GM08714 (cell line): Measurements from ENCODE around the gene FCER1G.

Experiments used
- H3K4me3 ChIP-seq: fragments of 200-500 bp; sonication (Bioruptor generic); 2 replicates; pipeline ENCODE4 v1.5.1; 2014; ENCODE audit warnings: mild to moderate bottlenecking, low read length, inconsistent platforms
- ZNF274 ChIP-seq: IDR thresholded peaks from 2 replicates; pipeline ENCODE4 v1.6.1; 2012; ENCODE audit warnings: mild to moderate bottlenecking, low read depth, low read length

The FCER1G gene

DNA sequence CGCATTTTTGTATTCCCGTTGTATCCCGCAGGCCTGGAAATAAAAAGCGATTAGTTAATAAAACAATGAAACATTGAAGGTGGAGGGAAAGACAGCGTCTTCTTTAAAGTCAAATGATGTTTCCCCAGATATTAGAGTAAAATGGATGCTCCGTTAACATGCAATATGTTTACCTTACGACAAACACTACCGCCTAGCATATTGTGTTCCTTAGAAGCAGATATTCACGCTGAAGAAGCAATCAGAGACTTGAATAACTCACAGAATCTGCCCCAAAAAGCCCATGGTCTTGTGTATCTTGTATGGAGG is 37.2 kb upstream of the FCER1G start:
- peak overlapping the region; percentile 77; the same call in 1 of the 2 replicates for H3K4me3 ChIP-seq
- TF ChIP-seq ZNF274, result no peak

DNA sequence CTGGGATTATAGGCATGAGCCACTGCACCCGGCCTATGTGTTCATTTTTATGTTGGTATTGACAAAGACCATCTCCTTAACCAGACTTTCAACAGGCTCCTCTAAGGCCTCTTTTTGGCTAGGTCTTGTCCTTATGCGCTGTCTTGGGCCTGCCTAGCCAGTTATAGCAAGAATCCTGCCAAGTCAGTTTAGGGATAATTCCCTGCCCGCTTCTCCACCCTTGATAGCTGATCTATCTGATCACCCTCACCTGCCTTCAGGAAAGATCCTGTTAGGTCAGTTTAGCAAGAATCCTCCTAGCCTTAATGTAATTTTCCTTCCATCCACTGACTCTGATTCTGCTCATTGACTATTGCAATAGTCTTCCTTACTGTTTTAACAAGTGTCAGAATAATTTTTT is 35.4 kb upstream of the FCER1G start:
- no peak overlapping the region for H3K4me3 ChIP-seq
- no peak for TF ChIP-seq ZNF274

DNA sequence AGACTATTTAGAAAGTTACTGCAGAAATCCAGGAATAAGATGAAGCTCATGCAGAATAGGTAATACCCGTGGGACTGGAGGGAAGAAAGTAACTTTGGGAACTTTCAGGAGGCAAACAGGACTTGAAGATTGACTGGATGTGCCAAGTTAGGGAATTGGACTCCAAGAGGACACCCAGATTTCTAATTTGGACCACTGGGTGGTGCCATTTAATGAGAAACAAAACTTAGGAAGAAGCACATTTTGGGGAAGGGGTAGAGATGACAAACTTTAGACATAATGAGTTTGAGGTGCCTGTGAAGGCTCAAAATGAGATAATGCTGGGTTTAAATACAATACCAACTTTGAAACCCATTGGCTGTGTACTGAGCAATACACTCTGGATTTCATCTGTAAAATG is 34.5 kb upstream of the FCER1G start:
- TF ChIP-seq ZNF274, result no peak
- no peak overlapping the region for H3K4me3 ChIP-seq

DNA sequence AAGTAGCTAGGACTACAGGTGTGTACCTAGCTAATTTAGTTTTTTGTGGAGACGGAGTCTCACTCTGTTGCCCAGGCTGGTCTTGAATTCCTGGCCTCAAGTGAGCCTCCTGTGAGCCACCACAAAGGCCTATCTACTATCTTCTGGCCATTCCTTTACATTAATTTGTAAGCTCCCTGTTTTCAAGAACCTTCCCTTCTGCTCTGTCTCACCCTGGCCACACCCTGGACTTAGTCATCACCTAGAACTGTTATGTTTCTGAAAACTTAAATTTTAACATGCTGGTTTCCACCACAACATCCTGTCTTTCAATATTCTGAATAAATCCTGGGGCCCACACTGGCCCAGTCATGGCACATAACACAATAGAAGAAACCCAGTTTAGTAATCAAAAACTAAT is 32.9 kb upstream of the FCER1G start:
- no peak for TF ChIP-seq ZNF274
- H3K4me3 ChIP-seq, result peak overlapping the region; percentile 35; the same call in 1 of the 2 replicates

DNA sequence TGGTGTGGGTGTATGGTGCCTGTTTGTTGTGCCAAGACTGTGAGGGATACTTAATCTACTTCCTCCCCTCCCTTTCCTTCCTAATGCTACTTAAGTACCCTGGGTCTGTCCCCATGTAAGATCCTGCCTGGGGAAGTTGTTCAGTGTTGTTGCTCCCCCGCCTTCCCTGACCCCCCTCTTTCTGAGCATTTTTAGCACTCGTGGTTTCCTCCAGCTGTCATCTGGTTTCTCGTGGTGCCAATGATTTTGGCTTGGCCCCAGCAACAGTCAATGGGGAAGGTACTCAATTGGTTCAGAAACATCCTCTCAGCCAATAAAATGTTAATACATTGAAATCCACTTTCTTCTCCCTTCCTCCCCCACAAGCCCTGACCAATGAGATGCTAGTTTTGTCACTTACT is 29.8 kb upstream of the FCER1G start:
- H3K4me3 ChIP-seq, result no peak overlapping the region; the same call in 1 of the 2 replicates
- no peak for TF ChIP-seq ZNF274

DNA sequence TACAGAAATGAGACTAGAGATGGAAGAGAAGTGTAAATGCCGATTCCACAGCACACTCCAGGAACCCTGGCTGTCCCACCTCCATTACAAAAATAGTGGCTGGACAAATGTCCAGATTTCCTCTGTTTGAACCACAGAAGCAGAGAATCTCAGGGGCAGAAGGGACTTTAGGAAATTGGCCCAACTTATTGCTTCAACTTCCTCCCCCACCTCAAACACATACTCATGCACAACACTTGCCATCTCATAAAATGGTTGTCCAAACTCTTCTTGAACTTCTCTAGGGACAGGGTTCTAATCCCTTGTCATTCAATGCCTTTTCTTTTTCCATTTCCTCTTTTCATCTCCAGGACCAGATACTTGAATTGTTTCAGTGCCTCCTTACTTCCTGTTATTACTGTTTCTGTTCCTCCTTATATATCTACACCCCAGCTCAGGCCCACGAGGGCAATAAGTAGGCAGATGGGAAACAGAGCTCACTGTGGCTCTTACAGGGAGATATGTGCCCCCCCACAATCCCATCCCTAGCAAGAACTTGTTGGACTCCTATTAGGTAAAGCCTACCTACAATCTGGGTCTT is 29.3 kb upstream of the FCER1G start:
- no peak for TF ChIP-seq ZNF274
- H3K4me3 ChIP-seq, result peak overlapping the region; percentile 53; the same call in 1 of the 2 replicates

DNA sequence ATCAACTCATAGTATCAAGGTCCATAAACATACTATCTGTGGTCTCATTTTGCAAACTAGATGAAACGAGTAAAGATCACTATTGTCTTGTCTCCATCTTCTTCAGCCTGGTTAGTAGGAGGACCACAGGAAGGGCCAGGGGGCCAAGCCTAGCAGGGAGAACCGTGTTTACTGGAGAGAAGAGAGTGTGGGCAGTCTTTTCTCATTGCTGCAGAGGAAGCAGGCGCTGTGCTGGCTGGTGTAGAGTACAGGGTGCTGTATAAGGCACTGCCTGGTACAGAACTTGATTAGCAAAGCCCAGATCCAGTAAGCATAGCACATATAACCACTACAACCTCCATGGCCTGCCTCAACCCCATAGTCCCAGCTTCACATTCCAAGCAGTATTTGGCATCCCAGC is 27.8 kb upstream of the FCER1G start:
- no peak overlapping the region for H3K4me3 ChIP-seq
- TF ChIP-seq ZNF274, result no peak

DNA sequence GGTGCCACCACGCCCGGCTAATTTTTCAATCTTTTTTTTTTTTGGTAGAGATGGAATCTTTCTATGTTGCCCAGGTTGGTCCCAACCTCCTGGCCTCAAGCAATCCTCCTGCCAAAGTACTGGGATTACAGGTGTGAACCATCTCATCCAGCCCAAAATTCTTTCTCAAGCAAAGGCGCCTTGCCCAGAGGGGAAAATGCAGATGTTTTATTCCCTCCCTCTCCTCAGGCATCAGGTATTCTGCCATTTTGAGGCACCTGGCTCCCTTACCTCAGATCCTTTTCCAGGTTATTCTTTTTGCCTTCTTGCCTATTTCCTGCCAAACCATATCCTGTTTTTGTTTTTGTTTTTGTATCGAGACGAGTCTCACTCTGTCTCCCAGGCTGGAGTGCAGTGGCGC is 26.7 kb upstream of the FCER1G start:
- H3K4me3 ChIP-seq, result no peak overlapping the region
- no peak for TF ChIP-seq ZNF274

DNA sequence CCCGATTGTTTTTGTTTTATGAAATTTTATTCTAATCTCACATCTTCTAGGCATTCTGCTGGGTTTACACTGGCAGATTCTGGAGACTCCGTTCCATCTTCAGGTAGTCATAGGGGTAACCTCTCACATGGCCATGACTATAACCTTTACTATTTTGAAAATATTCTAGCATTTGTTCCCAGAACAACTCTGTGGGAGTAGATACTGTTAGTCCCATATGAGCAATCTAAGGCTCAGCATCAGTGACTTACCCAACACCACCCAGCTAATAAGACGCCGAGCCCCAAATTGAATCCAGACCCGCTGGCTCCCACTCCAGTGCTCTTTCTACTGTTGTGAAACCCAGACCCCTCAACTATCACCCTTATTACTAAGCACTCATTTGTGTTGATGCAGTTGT is 26.1 kb upstream of the FCER1G start:
- no peak overlapping the region for H3K4me3 ChIP-seq
- no peak for TF ChIP-seq ZNF274

DNA sequence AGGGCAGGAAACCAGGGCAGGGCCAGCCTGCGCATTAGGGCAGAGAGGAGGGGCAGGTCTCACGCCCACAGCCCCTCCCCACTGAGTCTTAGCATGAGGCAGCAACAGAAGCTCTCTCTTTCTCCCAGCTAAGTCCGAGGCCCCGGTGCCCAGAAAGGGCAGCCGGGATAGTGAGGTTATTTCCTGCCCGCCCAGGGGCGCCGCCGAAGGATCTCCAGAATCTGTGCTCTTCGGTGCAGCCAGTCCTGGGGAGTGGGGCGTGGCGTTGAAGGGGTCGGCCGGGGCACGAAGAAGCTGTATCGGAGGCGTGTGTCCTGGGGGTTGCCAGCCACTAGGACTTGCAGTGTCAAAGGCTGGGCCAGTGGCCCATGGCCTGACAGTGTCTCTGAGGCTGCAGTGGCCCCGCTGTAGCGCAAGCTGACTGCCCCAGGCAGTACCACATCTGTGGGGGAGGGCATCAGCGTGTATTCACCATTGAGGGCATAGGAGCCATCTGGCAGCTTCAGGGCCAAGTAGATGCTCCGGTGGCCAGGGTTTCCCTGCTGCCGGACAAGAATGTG is 24.1 kb upstream of the FCER1G start:
- TF ChIP-seq ZNF274, result no peak
- H3K4me3 ChIP-seq, result no peak overlapping the region

DNA sequence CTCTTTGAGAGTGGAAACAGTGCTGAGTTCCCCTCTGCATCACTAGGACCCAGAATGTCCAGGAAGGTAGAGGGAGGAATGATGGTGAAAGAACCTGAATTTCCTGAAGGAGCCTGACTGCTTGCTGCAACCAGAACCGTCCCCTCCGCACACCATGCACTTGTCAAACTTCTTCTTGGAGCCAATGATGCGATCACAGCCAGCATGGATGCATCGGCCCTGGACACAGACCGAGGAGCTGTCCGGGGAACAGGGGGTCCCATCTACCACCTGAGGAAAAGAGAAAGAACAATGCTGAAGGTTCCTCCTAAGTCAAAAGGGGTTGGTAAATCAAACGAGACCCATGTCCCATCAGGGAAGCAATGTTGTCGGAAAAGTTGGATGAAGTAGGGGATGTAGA is 23.1 kb upstream of the FCER1G start:
- TF ChIP-seq ZNF274, result no peak
- no peak overlapping the region for H3K4me3 ChIP-seq

DNA sequence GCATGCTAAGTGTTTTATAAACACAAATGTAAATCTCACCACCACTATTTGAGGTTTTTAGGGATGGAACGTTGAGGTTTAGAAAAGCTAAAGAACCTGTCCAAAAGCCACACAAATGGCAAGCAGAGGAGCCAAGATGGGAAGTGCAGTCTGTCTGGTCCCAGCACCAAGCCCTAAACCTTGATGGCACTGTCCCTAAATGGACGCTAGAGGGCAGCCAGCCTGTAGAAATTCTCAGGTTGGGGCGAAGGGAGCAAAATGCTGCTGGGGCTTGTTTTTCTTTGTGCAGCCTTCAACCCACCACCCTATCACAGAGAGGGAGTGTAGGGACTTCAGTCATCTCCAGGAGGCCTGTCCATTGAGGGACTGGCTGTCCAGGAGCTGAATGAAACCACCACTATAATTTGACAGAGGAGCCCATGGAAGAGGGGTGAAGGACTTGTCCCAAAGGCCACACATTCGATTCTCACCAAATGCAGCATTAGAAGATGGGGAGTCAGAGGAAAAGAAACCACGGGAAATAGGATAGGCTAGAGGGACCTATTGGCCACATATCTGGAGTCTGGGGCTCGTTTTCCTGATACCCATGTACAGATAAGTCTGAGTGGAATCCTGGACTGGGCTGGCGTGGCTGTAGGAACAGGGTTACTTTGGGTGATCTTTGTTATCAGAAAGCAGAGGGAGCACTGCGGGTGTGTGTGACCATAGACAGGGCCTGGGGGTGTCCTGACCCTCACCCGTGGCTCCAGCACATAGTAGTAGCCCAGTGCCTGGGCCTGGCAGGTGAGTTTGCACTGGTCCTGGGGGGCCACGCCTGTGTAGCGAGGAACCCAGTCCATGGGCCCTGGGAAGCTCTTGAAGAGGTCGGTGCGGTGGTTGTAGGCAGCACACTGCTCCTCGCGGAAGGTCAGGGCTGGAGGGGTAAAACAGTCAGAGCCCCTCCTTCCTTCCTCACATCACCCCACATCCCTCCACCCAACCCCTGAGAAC is 22.3 kb upstream of the FCER1G start:
- no peak for TF ChIP-seq ZNF274
- H3K4me3 ChIP-seq, result no peak overlapping the region

DNA sequence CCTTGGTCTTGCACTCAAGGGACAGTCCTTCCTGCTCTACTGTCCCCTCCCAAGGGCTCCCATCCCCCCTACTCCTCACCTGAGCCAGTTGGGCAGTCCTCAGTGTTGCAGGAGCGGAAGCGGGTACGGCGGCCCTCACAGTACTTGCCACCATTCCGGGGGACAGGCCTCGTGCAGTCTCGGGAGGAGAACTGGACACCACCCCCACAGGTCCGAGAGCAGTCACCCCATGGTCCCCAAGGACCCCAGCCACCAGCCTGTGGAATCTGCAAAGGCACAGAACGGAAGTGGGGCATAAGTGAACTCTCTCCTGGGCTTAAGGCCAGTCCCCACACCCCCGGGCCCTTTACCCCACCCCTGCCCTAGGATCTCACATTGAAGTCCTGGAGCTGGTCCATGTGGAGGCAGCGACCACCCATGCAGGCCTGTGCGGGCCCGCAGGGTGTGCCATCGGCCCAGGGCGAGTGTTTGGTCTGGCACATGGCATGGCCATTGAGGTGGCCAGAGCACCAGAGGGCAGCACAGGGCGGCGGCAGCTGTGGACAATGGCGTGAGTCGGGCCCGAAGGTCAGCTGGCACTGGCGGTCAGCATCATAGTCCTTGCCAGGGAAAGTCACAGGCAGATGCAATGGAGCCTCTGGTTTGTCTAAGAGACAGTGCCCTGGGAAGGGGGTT is 21.4 kb upstream of the FCER1G start:
- no peak overlapping the region for H3K4me3 ChIP-seq
- no peak for TF ChIP-seq ZNF274

DNA sequence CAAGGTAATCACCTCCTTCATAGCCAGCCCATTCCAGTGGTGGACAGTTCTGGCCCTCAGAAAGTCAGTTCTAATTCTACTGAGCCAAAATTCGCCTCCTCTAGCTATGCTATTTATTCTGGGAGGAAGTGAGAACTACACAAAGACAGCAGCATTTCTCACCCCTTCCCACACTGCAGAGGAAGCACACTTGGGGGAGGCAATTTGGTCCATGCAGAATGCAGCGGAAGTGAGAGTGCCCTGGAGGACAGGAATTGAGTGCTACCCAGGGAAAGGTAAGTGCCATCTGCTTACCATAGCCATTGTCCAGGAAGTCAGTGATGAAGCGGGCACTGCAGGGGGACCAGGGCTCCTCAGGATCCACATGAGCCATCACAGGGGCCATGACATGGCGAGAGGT is 19.9 kb upstream of the FCER1G start:
- no peak overlapping the region for H3K4me3 ChIP-seq
- TF ChIP-seq ZNF274, result no peak

DNA sequence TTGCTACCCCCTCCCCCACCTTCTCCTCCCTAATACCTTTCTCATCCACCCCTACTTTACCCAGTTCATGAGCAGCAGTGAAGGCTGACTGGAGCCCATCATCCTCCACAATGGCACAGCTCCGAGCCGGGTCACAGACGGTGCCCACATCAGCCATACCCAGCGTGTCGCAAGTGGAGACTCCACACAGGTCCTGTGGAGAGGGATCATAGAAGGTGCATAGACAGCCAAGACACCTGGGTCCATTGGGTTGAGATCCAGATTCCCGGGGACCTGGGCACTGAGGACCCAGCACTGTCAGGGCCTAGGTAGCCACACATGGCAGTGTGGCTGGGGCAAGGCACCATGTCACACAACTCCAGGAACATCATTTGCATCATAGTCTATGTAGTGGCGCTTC is 19.0 kb upstream of the FCER1G start:
- no peak overlapping the region for H3K4me3 ChIP-seq
- no peak for TF ChIP-seq ZNF274
